RWPE2 (cell line): ENCODE results near the gene UST.
"Not testable (repeated sequence)": the region's sequence is repeated elsewhere in the genome, so short reads cannot be mapped to it uniquely, and the experiment has no call there.

Experiments used
- ATAC-seq: fragments of 200-7000 bp; cut with Tn5 transposase; 3 replicates; pipeline ENCODE4 v1.9.1; 2021; ENCODE audit warnings: low read depth
- DNase-seq: peaks from one replicate; pipeline ENCODE4 v3.0.0-alpha.2; 2020; ENCODE audit warnings: low spot score
- H3K27ac ChIP-seq: fragments of 450-650 bp; 2 replicates; pipeline ENCODE4 v1.5.1; 2017; ENCODE audit warnings: mild to moderate bottlenecking; ENCODE audit not compliant: poor library complexity, severe bottlenecking
- H3K27me3 ChIP-seq: fragments of 250-450 bp; sonication (Bioruptor Pico); 2 replicates; pipeline ENCODE4 v1.5.1; 2021; ENCODE audit warnings: mild to moderate bottlenecking, moderate library complexity; ENCODE audit not compliant: insufficient read depth, poor library complexity, severe bottlenecking
- H3K36me3 ChIP-seq: fragments of 250-450 bp; sonication (Bioruptor Pico); 2 replicates; pipeline ENCODE4 v1.5.1; 2020; ENCODE audit warnings: low read depth, mild to moderate bottlenecking, moderate library complexity
- H3K4me1 ChIP-seq: fragments of 250-450 bp; sonication (Bioruptor Pico); 2 replicates; pipeline ENCODE4 v1.5.1; 2021; ENCODE audit warnings: mild to moderate bottlenecking, moderate library complexity; ENCODE audit not compliant: insufficient read depth, poor library complexity, severe bottlenecking
- H3K4me3 ChIP-seq: fragments of 250-450 bp; sonication (Bioruptor Pico); 2 replicates; pipeline ENCODE4 v1.5.1; 2021; ENCODE audit warnings: mild to moderate bottlenecking, moderate library complexity; ENCODE audit not compliant: severe bottlenecking
- H3K9me3 ChIP-seq: fragments of 250-450 bp; sonication (Bioruptor Pico); 2 replicates; pipeline ENCODE4 v1.5.1; 2021; ENCODE audit warnings: mild to moderate bottlenecking, moderate library complexity; ENCODE audit not compliant: severe bottlenecking
- CTCF ChIP-seq: fragments of 450-650 bp; IDR thresholded peaks from one replicate; pipeline ENCODE4 v1.5.1; 2017; ENCODE audit warnings: mild to moderate bottlenecking, moderate library complexity; ENCODE audit not compliant: poor library complexity, severe bottlenecking

UST gene

GRCh38 chr6:148873868-148874267, 127.0 kb downstream of the UST start:
- H3K27me3 ChIP-seq: no peaks in the 10 kb centered on the region
- DNase-seq (no peak), ATAC-seq (no peak)
- H3K9me3 ChIP-seq: no peaks in the 10 kb centered on the region
- H3K36me3 ChIP-seq: no peaks in the 10 kb centered on the region
- no peak overlapping the region for H3K27ac ChIP-seq
- no peak overlapping the region for H3K4me3 ChIP-seq
- H3K4me1 ChIP-seq: peaks cover 26% of the 10 kb centered on the region
- no peak for TF ChIP-seq CTCF

GRCh38 chr6:148874698-148875293, 128.0 kb downstream of the UST start:
- ATAC-seq (peak; percentile 59), DNase-seq (no peak)
- Histone ChIP-seq H3K27me3 (no peaks in the 10 kb centered on the region), H3K4me3 (no peak overlapping the region), H3K27ac (peak overlapping the region; percentile 22), H3K9me3 (no peaks in the 10 kb centered on the region), H3K4me1 (peaks cover 19% of the 10 kb centered on the region), H3K36me3 (no peaks in the 10 kb centered on the region)
- TF ChIP-seq CTCF: no peak

GRCh38 chr6:148878683-148879082, 131.9 kb downstream of the UST start:
- H3K27me3 ChIP-seq: no peaks in the 10 kb centered on the region
- no peak overlapping the region for H3K4me3 ChIP-seq
- no peak for ATAC-seq
- DNase-seq: no peak
- TF ChIP-seq CTCF: no peak
- H3K27ac ChIP-seq: no peak overlapping the region
- no peaks in the 10 kb centered on the region for H3K36me3 ChIP-seq
- peaks cover 13% of the 10 kb centered on the region for H3K4me1 ChIP-seq
- H3K9me3 ChIP-seq: no peaks in the 10 kb centered on the region

- H3K27me3 ChIP-seq, DNase-seq, H3K9me3 ChIP-seq, H3K4me1 ChIP-seq, ATAC-seq, H3K27ac ChIP-seq, H3K4me3 ChIP-seq, H3K36me3 ChIP-seq: not testable (repeated sequence)
These were observed 133.9 kb downstream of the UST start for GRCh38 chr6:148880742-148881141.

GRCh38 chr6:148881593-148882311, 134.9 kb downstream of the UST start:
- DNase-seq (no peak), ATAC-seq (no peak)
- TF ChIP-seq CTCF: no peak
- Histone ChIP-seq H3K36me3 (no peaks in the 10 kb centered on the region), H3K4me3 (no peak overlapping the region), H3K27ac (no peak overlapping the region), H3K9me3 (no peaks in the 10 kb centered on the region), H3K4me1 (peaks cover 15% of the 10 kb centered on the region), H3K27me3 (no peaks in the 10 kb centered on the region)
